NCI-H128 (cell line): ENCODE results near the gene REEP3.
"Not testable (repeated sequence)": the region's sequence is repeated elsewhere in the genome, so short reads cannot be mapped to it uniquely, and the experiment has no call there.

Source experiments
- DNase-seq: peaks from one replicate; lab custom pipeline; 2025; ENCODE audit not compliant: unreplicated experiment; lab: John Stamatoyannopoulos, UW

Gene REEP3

GRCh38 chr10:63661347-63661746 is 140.1 kb downstream of the REEP3 start:
- no peak for DNase-seq

GRCh38 chr10:63664341-63664885 is 143.2 kb downstream of the REEP3 start:
- DNase-seq = no peak

GRCh38 chr10:63665006-63665580 is 143.9 kb downstream of the REEP3 start:
- DNase-seq = not testable (repeated sequence)

- no peak for DNase-seq
These were observed 144.5 kb downstream of the REEP3 start for GRCh38 chr10:63665670-63666134.

GRCh38 chr10:63666836-63667383 is 145.7 kb downstream of the REEP3 start:
- no peak for DNase-seq

- no peak for DNase-seq
These were observed 146.6 kb downstream of the REEP3 start for GRCh38 chr10:63667596-63668480.

- no peak for DNase-seq
These were observed 149.2 kb downstream of the REEP3 start for GRCh38 chr10:63670291-63670898.

- no peak for DNase-seq
These were observed 150.2 kb downstream of the REEP3 start for GRCh38 chr10:63671317-63671937.

- no peak for DNase-seq
These were observed 151.3 kb downstream of the REEP3 start for GRCh38 chr10:63672491-63672890.

GRCh38 chr10:63673246-63673645 is 152.0 kb downstream of the REEP3 start:
- no peak for DNase-seq

- no peak for DNase-seq
These were observed 152.6 kb downstream of the REEP3 start for GRCh38 chr10:63673846-63674245.
